ENCODE results near the gene GLIPR1.

GRCh38 chr12:75432924-75433323, 47.6 kb upstream of the GLIPR1 start:
- TF ChIP-seq CTCF (IDR thresholded peaks at IDR 0.05; ENCODE audit: low read length) (no peak), EZH2 (optimal IDR thresholded peaks at IDR 0.05; ENCODE audit: low read depth, low read length) (no peak), EZH2phosphoT487 (IDR thresholded peaks at IDR 0.05; ENCODE audit: low read length) (no peak)

Measured in MM.1S (cell line).